IPS DF 4.7 (cell line): ENCODE data around the gene APLNR.

Source experiments
- DNase-seq: peaks from one replicate; pipeline ENCODE4 v3.0.0-alpha.2; 2013; ENCODE audit warnings: low spot score; ENCODE audit errors: extremely low read depth

Gene APLNR

GRCh38 chr11:57219021-57219627 is 17.9 kb downstream of the APLNR start:
- DNase-seq = no peak

DNA sequence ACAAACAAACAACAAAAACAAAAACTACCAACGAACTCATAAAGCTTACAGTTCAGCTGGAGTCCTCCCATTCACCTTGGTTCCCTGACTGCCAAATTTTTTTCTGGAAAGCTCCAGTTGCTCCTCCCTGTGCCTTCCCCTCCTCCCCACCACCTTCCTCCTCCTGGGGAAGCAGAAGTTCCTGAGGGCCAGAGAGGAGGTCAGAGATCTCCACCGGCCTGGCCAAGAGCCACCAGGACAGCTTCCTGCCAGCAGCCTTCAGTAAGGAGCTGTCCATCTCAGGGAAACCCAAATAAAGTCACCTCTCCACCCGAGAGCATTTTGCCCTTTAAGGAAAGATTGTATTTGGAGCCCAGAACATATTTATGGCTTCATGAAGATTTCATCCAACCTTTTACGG is 20.0 kb downstream of the APLNR start:
- DNase-seq = no peak

DNA sequence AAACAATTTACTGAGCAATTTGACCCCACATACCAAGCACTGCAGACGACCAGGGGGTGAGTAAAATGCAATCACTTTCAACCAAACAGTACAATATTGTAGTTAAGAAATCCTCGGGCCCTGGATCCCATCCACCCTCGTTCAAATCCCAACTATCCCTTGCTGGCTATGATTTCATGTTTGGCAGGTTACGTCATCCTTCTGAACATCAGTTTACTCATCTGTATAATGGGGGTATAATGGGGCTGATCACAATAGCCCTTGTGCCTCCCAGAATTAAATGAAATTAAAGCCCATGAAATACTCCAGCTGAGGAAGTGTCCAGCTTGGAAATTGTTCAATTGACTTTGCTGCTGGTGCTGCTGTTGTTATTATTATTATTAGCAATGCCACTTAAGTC is 20.6 kb downstream of the APLNR start:
- DNase-seq = no peak

- no peak for DNase-seq
Measured at GRCh38 chr11:57214494-57214893, 22.6 kb downstream of the APLNR start.

DNA sequence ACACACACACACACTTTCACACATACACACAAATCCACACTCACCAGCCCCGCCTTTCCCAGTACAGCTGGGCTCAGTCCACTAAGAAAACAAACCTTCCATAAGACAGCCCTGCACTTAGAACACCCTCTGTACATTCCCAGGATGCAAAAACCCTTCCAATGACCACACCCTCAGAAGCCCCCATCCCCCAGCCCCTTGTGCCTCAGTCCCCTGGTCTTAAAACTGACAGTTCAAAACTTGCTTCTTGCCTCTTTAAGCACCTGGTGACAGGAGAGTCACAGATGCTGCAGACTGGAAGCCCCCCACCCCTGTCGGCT is 23.0 kb downstream of the APLNR start:
- no peak for DNase-seq

DNA sequence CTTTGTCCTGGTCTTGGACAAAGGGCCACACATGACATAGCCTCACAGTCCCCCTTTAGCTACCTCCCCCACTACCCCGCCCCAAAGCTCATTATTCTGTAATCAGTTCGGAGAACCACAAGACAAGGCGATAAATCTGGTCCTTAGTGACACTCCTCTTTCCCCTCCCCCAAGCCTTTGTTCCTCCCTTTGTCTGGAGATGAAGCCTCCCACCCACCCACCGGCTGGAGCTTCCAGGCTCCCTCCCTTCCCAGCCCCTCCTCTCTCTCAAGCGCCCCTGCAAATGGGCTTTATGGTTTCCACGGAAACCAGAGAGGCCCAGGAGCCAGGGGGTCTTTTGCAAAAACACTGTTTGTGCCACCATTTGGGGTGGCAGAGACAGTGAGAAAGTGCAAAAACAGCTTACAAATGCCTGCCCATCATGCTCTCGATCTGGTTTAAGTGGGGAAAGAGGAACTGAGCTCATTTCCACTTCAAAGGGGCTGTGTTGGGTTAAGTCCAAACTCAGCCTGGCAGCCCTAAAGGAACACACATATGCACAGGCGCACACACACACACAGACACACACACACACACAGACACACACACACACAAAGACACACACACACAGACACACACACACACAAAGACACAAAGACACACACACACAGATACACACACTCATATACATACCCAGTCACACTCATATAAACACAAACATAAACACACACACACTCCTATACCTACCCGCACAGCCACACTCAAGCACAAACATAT is 23.5 kb downstream of the APLNR start:
- no peak for DNase-seq

DNA sequence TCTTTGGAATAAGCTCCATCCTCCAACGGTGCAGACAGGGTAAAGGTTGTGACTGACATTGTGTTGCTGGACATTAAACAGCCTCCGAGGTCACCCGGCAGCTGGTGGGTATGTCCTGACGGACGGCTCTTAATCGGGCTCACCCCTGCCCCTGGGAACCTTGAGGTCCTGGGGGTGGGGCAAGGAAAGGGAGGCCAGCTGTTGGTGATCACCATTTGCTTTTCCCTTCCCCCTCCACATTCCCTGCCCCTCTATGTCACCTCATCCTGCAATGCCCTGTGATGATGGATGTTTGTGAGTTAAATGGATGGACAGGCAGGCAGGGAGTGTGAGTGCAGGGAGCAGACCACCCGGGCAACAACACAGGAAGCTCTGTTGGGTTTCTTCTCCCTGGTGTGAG is 26.3 kb downstream of the APLNR start:
- DNase-seq = no peak

DNA sequence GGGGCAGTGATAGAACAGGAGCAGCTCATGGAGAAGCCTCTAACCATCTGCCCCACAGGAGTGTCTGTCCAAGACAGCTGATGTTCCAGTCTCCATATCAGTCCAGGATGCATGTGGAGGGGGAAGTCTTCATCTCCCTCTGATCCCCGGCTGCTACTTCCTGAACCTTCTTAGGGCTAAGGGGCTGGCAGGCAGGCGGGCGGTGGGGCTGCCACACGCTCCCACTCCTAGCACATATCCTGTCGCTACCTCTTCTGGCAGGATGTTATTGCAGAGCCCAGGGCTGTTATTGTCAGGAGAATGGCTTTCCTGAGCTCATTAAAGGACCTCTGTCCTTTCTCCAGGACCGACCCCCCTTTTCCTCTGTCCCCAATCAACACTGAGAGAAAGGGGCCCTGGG is 29.9 kb downstream of the APLNR start:
- DNase-seq = no peak

GRCh38 chr11:57205041-57205641 is 31.9 kb downstream of the APLNR start:
- DNase-seq = no peak

DNA sequence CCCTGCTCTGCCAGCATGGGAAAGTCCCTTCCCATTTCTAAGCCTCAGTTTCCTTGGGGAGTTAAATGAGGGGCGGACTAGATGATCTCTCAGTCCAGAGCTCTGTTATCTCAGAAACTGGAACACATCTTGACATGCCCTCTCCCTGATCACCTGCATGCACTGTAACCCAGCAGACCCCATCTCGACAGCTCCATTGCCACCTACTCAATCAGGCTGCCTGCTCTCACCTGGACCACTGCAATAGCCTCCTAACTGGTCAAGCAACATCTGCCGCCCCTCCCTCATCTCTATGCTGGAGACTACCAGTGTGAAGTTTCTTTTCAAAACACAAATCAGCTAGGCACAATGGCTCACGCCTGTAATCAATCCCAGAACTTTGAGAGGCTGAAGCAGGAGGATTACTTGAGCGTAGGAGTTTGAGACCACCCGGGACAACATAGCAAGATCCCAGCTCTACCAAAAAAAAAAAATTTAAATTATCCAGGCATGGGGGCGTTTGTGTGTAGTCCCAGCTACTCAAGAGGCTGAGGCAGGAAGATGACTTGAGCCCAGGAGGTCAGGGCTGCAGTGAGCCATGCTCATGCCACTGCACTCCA is 33.1 kb downstream of the APLNR start:
- DNase-seq = no peak

- no peak for DNase-seq
Measured at GRCh38 chr11:57203359-57203758, 33.7 kb downstream of the APLNR start.

- DNase-seq = no peak
Measured at GRCh38 chr11:57202281-57202680, 34.8 kb downstream of the APLNR start.

DNA sequence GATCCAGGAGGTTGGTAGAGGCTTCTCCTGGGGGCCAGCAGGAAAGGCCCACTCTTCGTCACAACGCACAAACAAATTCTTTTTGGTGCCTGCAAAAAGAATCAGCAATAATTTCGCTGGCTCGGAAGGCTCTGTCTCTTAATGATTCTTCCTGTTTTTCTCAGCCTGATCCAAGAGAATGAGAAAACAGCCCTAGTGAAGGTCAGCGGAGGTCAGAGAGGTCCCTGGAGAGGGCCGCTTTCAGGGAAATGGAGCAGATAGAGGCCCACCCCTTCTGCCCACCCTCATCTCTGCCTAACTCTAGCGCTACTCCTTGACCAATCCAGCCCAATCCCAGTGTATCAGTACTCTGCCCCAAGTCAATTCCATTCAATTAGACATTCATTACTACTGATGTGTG is 36.1 kb downstream of the APLNR start:
- no peak for DNase-seq

- no peak for DNase-seq
Measured at GRCh38 chr11:57199330-57199729, 37.7 kb downstream of the APLNR start.

- DNase-seq = no peak
Measured at GRCh38 chr11:57197762-57198161, 39.3 kb downstream of the APLNR start.

GRCh38 chr11:57196596-57196995 is 40.5 kb downstream of the APLNR start:
- DNase-seq = no peak

- no peak for DNase-seq
Measured at GRCh38 chr11:57192316-57192715, 44.7 kb downstream of the APLNR start.

DNA sequence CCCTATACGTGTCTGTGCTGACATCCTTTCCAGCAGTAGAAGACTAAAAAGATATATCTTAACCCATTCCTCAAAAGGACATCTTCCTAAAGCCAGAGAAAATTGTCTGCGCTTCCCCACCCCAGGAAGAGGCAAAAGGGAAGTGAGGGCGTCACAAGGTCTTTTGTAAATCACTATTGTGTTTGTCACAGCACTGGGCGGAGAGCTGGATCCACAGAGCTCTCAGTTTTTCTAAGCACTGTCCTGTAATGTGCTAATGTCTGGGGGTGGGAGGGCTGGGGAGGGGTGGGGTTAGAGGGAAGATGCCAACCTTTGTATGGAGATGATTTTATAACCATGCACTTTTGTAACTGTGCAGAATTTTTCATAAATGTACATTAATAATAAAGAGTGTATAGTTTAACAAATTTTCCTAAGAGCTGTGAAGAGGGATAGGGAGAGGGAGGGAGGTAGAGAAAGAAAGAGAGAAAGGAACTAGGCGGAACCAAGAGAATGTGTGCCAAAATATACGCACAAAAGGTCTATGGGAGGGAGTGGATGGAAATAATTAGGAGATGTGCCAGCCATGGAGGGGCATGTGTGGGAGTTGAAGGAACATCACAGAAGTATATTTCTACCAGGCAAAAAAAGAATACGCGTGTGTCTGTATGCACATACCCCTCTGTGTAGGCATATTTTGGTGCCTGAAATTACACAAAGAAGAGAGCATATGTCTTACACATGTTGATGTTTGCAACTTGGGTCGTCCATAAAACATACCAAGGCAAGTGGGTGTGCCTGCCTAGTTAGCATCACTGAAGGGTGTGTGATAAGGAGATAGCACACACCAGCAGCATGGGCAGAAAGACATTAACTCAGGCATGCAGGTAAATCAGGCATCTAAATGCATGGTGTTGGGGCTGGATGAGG is 45.5 kb downstream of the APLNR start:
- DNase-seq = no peak

DNA sequence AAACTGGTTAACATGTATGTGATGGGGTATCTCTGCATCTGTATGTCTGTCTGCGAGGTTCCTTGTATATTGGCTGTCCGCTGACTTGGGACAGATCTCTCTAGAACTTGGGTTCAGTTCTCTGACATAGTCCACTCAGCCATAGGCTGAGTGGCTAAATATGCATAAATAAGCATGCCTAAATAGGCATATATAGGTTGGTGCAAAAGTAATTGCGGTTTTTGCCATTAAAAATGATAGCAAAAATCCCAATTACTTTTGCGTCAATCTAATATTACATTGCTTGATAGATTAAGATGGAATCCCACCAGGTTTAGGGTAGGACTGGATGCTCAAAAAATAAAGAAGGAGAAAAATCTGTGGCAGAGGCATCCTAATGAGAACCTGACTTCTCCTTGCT is 46.5 kb downstream of the APLNR start:
- DNase-seq = no peak
